DND-41 (cell line): Measurements from ENCODE around the gene LAD1.

ENCODE experiments used
- EZH2 ChIP-seq: IDR thresholded peaks from 3 replicates; pipeline ENCODE4 v1.6.1; 2012; ENCODE audit warnings: borderline replicate concordance, low read depth, mild to moderate bottlenecking, moderate library complexity, low read length, inconsistent platforms; ENCODE audit not compliant: severe bottlenecking
- TF ChIP-seq, protein P1 (sequence below): IDR thresholded peaks from 2 replicates; pipeline ENCODE4 v1.5.1; 2012; ENCODE audit warnings: borderline replicate concordance, low read length, moderate library complexity, mild to moderate bottlenecking; ENCODE audit not compliant: poor library complexity, severe bottlenecking; ENCODE audit errors: extremely low read depth

DNA sequence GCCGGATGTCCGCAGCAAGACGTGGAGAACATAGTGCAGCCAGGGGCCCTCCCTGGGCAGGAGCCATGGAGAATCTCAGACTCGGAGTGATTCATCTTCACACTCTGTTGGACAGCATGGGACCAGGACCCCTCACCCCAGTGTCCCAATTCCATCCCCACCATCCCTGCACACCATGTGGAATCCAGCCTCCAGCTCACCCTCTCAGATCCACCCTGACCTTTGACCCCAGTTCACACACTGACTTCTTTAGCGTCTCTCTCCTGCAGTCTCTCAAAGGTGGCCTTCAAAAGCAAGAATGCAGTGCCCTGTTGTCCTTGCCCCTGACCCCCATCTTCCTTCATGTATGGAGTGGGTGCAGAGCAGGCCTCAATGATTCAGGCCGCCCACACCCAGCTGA, 24.5 kb upstream of the LAD1 start:
- TF ChIP-seq, protein P1, sequence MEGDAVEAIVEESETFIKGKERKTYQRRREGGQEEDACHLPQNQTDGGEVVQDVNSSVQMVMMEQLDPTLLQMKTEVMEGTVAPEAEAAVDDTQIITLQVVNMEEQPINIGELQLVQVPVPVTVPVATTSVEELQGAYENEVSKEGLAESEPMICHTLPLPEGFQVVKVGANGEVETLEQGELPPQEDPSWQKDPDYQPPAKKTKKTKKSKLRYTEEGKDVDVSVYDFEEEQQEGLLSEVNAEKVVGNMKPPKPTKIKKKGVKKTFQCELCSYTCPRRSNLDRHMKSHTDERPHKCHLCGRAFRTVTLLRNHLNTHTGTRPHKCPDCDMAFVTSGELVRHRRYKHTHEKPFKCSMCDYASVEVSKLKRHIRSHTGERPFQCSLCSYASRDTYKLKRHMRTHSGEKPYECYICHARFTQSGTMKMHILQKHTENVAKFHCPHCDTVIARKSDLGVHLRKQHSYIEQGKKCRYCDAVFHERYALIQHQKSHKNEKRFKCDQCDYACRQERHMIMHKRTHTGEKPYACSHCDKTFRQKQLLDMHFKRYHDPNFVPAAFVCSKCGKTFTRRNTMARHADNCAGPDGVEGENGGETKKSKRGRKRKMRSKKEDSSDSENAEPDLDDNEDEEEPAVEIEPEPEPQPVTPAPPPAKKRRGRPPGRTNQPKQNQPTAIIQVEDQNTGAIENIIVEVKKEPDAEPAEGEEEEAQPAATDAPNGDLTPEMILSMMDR, result no peak
- no peak for TF ChIP-seq EZH2
